GM18951 (cell line): ENCODE results near the gene HOXB3.

Experiments used
- POLR2A ChIP-seq: IDR thresholded peaks from 4 replicates; pipeline ENCODE4 v1.6.1; 2011; ENCODE audit warnings: mild to moderate bottlenecking; ENCODE audit not compliant: insufficient read length, insufficient read depth; ENCODE audit errors: extremely low read depth
- in situ Hi-C: fragments of 300-500 bp; cut with MboI; formaldehyde crosslinking; loops from one replicate; pipeline ENCODE4 v1.12.0; 2022; ENCODE audit warnings: low sequenced_read_pairs, mixed read lengths, inconsistent platforms; ENCODE audit not compliant: unreplicated experiment

HOXB3 gene

GRCh38 chr17:48584223-48584741 lies 5.8 kb downstream of the HOXB3 start:
- no peak for TF ChIP-seq POLR2A
- in situ Hi-C loops: no loop called here

DNA sequence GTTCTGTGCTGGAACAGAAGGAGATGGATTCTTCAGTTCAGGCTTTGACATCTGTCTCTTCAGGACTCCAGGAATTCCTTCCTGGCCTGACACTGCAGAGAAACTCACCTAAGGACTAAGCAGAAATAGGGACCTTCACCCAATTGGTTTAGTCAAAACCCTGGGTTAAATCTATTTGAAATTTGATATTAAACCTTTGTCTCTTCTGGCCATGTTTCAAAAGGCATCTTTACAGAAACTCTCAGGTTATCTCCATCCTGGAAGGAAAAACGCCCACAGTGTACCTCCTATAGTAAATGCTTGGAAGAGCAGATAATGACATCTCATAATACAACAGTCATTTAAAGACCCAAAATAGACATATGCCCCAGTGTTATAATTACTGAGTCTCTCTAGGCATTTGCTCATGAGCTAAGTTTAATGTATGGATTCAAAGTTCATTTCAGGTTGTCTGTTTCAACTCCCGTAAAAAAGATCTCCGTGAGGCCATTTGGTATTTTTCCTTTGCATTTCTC lies 6.3 kb downstream of the HOXB3 start:
- in situ Hi-C loops: no loop called here
- no peak for TF ChIP-seq POLR2A

DNA sequence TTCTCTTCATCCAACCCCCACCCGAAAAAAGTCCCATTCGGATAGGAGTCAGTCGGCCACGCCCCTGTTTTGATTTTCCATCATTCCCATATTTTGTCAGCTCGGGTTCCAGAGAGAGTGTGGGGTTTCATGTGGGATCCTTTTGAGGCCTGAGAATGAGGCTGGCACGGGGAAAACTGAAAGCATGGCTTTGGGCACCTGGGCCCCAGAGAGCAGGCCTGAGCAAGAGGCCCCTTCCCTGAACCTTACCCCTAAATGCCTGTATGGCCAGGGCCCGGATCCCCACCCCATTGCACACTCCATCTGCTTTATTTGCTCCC lies 7.3 kb downstream of the HOXB3 start:
- no peak for TF ChIP-seq POLR2A
- in situ Hi-C loops: no loop called here

- in situ Hi-C loops: no loop called here
- TF ChIP-seq POLR2A: peak; percentile 29
These were observed 10.1 kb downstream of the HOXB3 start for GRCh38 chr17:48579760-48580554.

GRCh38 chr17:48579471-48579759 lies 10.6 kb downstream of the HOXB3 start:
- TF ChIP-seq POLR2A: no peak
- in situ Hi-C loops: no loop called here

DNA sequence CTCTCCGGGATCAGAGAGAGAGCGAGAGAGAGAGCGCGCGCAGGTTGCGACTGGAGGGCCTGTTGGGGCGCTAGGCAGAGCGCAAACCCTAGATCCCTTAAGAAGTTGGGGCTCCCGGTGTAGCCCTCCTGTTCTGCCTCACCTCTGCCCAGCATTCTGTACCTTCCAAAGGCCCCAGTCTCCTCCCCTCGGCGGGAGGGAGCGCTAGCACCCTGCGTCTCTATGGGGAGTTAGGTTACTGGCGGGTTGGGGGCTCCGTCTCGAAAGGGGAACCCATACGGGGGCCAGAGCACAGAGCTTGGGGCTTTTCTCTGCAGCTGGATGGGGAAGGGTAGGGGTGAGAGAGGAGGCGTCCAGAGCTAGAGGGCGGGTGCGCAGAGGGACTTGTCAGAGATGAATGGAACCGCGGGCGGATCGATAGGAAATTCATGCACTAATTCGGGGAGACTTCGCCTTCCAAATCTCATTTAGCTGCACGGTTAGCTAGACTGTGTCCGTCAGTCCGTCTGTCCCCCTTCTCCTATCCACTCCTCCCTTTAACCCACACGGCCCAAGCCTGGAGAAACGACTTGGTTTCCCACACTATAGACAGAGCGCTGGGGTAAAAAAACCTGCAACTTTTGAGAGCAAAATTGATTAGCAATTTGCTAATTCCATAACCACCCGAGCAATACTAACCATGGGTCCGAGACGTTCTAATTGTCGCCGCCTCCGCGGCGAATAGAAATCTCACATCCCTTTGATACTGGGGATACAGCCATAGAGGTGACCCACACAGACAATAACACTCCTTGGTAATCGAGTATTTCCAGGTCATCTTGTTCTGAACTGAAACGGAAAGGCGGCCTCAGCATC lies 11.2 kb downstream of the HOXB3 start:
- in situ Hi-C loops: no loop called here
- peak; percentile 71 for TF ChIP-seq POLR2A

- no peak for TF ChIP-seq POLR2A
- in situ Hi-C loops: no loop called here
These were observed 12.0 kb downstream of the HOXB3 start, which contains the start of gene HOXB4 for GRCh38 chr17:48577946-48578615. HOXB4 (minus strand) TSS chr17:48578350; CDS start chr17:48578319, 31 bp downstream.

- in situ Hi-C loops: no loop called here
- TF ChIP-seq POLR2A: no peak
These were observed 12.6 kb downstream of the HOXB3 start for GRCh38 chr17:48577330-48577945.

DNA sequence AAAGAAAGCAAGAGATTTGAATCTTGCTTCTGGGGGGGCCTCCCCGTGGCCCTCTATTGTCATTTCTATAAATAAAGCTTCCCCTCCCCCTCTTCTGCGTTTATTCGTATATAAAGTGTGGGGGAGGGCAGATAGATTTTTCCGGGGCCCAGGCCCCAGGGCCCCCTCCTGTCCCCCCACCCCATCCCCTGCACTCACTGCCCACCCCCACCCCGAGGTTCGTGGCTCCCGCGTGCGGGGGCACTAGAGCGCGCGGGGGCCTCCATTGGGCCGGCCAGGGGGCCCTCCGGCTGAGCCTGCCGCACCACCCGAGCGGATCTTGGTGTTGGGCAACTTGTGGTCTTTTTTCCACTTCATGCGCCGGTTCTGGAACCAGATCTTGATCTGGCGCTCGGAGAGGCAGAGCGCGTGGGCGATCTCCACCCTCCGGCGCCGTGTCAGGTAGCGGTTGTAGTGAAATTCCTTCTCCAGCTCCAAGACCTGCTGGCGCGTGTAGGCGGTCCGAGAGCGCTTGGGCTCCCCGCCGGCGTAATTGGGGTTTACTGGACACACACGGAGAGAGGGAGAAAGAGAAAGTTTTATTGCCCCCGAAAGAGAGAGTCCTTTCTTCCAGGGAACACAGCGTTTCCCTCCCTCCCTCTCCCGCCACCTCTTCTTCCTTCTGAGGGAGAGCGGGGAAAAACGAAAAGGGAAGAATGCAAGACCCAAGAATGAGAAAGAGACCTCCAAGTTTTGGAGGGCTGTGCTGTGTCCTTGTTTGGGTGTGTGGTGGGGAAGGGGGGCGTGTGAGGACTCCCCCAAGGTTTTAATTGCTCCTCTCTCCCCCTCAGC lies 13.3 kb downstream of the HOXB3 start:
- TF ChIP-seq POLR2A: no peak
- in situ Hi-C loops: no loop called here

DNA sequence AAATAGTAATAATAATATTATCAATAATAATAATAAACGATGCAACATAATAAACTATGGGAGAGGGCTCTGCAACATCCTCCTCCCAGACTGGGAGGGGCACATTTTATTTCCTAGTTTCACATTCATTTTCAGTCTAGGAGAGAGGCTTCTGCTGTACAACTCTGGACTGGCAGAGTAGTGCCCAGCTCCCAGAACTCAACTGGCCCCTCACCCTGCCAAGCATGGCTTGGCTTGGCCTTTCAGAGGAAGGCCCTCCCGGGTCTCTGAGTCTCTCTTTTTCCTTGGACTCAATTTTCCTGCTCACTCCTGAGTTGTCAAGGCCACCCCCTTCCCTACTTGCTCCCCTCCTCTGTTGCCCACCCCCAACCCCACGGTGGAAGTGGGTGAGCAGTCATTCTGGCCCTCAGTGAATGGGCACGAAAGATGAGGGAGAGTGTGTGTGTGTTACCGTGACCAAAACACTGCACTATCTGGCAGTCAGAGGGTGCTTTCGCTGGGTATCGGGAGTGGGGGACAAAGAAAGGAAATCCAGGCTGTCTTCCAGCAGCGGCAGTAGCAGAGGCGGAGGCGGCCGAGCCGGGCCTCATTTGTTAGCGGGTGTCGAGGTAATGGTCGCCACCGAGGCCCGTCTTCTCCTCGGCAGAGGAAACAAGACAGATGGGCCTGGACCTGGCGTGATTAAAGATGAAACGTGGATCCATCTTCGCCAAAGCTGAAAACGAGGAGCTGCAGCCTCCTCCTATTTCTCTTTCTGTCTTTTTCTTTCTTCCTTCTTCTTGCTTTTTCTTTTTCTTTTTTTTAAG lies 14.2 kb downstream of the HOXB3 start:
- no peak for TF ChIP-seq POLR2A
- in situ Hi-C loops: no loop called here

DNA sequence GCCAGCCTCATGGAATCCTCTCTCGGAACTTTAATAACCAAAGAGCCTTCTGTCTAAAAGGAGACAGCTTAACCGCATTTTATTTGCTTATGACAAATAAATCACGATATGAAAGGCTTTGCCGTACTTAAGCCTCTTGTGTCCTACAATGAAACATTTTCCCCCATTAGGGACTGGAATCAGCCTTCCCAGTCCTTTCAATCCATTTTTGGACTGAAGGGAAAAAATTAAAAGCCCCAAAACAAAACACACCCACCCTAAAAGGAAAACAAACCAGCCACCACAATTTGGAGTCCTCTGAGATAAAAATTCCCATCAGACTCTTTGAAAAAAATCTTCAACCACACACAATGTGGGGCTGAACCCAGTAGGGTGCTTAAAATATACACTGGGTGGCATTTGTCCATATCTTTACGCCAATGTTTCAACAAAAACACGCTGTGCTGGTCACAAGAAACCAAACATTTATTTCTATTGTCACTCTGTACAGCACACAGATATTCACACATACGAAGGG lies 14.9 kb downstream of the HOXB3 start:
- TF ChIP-seq POLR2A: no peak
- in situ Hi-C loops: no loop called here
